Calu3 (cell line): ENCODE results near the gene FOXK1. TPM values are rescaled to one million over a fixed set of nuclear protein-coding genes. Genes with fewer than 3 reads are reported as not detected.

Experiments
- BruUV-seq: library from RNA; stranded (reverse); fragments of 400-500 nt; replicated peaks from 2 replicates; lab custom pipeline; 2021; lab: Mats Ljungman, UMichigan
- CTCF ChIA-PET: fragments of 300-600 bp; sonication (Branson Sonifier 250); formaldehyde crosslinking; loops from one replicate; lab custom pipeline; 2022; ENCODE audit warnings: antibody characterized with exemption; lab: Charles Lee
- DNase-seq: peaks from one replicate; pipeline ENCODE4 v3.0.0; 2022
- H3K27ac Mint-ChIP-seq: one replicate; pipeline ENCODE4 v1.8.0; 2022; ENCODE audit warnings: mixed read lengths; ENCODE audit not compliant: unreplicated experiment
- H3K27me3 Mint-ChIP-seq: one replicate; pipeline ENCODE4 v1.8.0; 2022; ENCODE audit warnings: mixed read lengths; ENCODE audit not compliant: unreplicated experiment
- H3K36me3 Mint-ChIP-seq: one replicate; pipeline ENCODE4 v1.8.0; 2022; ENCODE audit warnings: mild to moderate bottlenecking, moderate library complexity, mixed read lengths; ENCODE audit not compliant: insufficient read depth, unreplicated experiment
- H3K4me1 Mint-ChIP-seq: one replicate; pipeline ENCODE4 v1.8.0; 2022; ENCODE audit warnings: mild to moderate bottlenecking, low read depth, mixed read lengths; ENCODE audit not compliant: unreplicated experiment
- H3K4me3 Mint-ChIP-seq: one replicate; pipeline ENCODE4 v1.8.0; 2022; ENCODE audit warnings: mild to moderate bottlenecking, low read depth, moderate library complexity, mixed read lengths; ENCODE audit not compliant: unreplicated experiment
- H3K9me3 Mint-ChIP-seq: one replicate; pipeline ENCODE4 v1.8.0; 2022; ENCODE audit warnings: low read depth, mixed read lengths; ENCODE audit not compliant: unreplicated experiment
- intact Hi-C: fragments of 100-400 bp; cut with micrococcal nuclease; formaldehyde crosslinking; loops from one replicate; pipeline ENCODE4 v1.10.0; 2022; ENCODE audit not compliant: unreplicated experiment
- total RNA-seq: library from RNA; stranded (reverse); gene quantifications from 2 replicates; pipeline ENCODE4 v1.2.3, GENCODE V29; 2022
- TF ChIP-seq, protein P1 (sequence below): fragments of 200-600 bp; IDR thresholded peaks from one replicate; pipeline ENCODE4 v1.8.0; 2022; ENCODE audit warnings: antibody characterized with exemption; ENCODE audit not compliant: unreplicated experiment

FOXK1 gene
- total RNA-seq, 1 experiment from 2014 or later, result 65.9 TPM

DNA sequence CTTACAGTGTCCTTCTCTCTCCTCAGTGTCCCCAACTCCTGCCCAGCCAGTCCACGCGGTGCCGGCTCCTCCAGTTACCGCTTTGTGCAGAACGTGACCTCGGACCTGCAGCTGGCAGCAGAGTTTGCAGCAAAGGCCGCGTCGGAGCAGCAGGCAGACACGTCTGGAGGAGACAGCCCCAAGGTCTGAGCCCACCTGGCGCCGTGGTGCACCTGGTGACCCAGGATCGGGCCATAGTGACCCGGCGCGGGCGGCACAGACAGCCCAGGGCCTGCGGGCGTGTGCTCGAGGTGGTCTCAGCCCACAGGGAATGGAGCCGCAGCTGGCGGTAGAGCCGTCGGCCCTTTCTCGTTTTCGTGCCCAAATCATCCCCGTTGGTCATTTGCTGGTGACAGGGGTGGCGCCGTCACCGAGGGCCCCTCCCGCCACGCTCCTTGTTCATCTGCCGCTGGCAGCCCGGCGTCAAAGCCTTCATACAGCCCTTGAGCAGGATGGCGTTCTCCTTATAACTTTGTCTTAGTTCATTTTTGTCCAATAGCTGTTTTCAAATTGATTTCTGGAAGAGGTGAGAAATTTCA, 72.4 kb downstream of the FOXK1 start:
- DNase-seq, result no peak
- no TSS peak for BruUV-seq
- Mint-ChIP-seq H3K9me3 (no peaks in the 10 kb centered on the region), H3K36me3 (peaks cover 71% of the 10 kb centered on the region), H3K27ac (no peak overlapping the region), H3K27me3 (no peaks in the 10 kb centered on the region), H3K4me1 (no peaks in the 10 kb centered on the region), H3K4me3 (no peak overlapping the region)
- TF ChIP-seq, protein P1, sequence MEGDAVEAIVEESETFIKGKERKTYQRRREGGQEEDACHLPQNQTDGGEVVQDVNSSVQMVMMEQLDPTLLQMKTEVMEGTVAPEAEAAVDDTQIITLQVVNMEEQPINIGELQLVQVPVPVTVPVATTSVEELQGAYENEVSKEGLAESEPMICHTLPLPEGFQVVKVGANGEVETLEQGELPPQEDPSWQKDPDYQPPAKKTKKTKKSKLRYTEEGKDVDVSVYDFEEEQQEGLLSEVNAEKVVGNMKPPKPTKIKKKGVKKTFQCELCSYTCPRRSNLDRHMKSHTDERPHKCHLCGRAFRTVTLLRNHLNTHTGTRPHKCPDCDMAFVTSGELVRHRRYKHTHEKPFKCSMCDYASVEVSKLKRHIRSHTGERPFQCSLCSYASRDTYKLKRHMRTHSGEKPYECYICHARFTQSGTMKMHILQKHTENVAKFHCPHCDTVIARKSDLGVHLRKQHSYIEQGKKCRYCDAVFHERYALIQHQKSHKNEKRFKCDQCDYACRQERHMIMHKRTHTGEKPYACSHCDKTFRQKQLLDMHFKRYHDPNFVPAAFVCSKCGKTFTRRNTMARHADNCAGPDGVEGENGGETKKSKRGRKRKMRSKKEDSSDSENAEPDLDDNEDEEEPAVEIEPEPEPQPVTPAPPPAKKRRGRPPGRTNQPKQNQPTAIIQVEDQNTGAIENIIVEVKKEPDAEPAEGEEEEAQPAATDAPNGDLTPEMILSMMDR, result no peak
- CTCF ChIA-PET, result interaction anchor here (0.8 to 1.7 kb wide), 3 partner anchors 9 to 123 kb away, joined by 3 to 13 read pairs (median 3); no protein-coding TSS in a partner anchor
- intact Hi-C loops, result loop anchor here (10.0 kb wide), 1 partner anchor 140 kb away; no protein-coding TSS in a partner anchor

DNA sequence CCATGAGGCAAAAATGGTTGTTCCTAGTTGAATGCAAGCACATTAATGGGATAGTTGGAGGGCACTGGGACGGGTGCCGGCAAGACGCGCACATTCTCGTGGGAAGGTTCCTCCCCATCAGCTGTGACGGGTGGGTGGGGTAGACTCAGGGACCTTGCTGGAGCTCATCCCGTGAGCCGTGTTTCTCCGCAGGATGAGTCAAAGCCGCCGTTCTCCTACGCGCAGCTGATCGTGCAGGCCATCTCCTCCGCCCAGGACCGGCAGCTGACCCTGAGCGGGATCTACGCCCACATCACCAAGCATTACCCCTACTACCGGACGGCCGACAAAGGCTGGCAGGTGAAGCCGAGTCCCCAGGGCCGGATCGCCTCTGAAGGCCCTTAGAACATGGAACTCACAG, 73.0 kb downstream of the FOXK1 start:
- peaks cover 67% of the 10 kb centered on the region for H3K36me3 Mint-ChIP-seq

DNA sequence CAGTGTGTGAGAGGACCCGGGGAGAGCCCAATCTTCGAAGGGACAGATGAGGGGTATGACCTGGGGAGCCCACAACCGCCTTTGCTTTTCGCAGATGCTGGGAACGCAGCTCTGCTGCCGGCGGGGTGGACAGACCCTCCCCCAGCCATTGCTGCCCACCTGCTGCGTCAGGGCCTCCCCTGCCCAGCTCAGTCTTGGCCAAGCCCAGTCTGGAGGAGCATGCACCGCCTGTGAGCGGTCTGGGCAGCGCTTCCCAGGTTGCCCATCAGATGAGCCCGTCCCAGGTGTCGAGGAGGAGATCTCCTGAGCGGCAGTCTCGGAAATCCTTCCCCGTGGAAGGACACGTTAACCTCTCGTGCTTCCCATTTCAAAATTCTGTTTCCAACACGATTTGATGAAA, 76.0 kb downstream of the FOXK1 start:
- CTCF ChIA-PET, result interaction anchor here (0.7 to 1.2 kb wide), 3 partner anchors 27 to 126 kb away, joined by 3 to 7 read pairs (median 5); no protein-coding TSS in a partner anchor
- Mint-ChIP-seq H3K4me3 (no peak overlapping the region), H3K4me1 (no peaks in the 10 kb centered on the region), H3K27me3 (no peaks in the 10 kb centered on the region), H3K27ac (no peak overlapping the region), H3K36me3 (peaks cover 71% of the 10 kb centered on the region), H3K9me3 (no peaks in the 10 kb centered on the region)
- intact Hi-C loops, result loop anchor here (10.0 kb wide), 1 partner anchor 143 kb away; no protein-coding TSS in a partner anchor
- no peak for DNase-seq
- no TSS peak for BruUV-seq
- TF ChIP-seq, protein P1, result no peak

More for the DNA sequence above, 73.0 kb downstream of the FOXK1 start:
- Mint-ChIP-seq H3K4me1 (no peaks in the 10 kb centered on the region), H3K9me3 (no peaks in the 10 kb centered on the region), H3K4me3 (no peak overlapping the region), H3K27me3 (no peaks in the 10 kb centered on the region), H3K27ac (no peak overlapping the region)
- BruUV-seq, result no TSS peak
- TF ChIP-seq, protein P1, result no peak
- no peak for DNase-seq
- intact Hi-C loops, result loop anchor here (10.0 kb wide), 1 partner anchor 140 kb away; no protein-coding TSS in a partner anchor
- CTCF ChIA-PET, result interaction anchor here (0.8 to 1.7 kb wide), 4 partner anchors 9 to 123 kb away, joined by 3 to 13 read pairs (median 3); partner anchors contain the start of gene AP5Z1

DNA sequence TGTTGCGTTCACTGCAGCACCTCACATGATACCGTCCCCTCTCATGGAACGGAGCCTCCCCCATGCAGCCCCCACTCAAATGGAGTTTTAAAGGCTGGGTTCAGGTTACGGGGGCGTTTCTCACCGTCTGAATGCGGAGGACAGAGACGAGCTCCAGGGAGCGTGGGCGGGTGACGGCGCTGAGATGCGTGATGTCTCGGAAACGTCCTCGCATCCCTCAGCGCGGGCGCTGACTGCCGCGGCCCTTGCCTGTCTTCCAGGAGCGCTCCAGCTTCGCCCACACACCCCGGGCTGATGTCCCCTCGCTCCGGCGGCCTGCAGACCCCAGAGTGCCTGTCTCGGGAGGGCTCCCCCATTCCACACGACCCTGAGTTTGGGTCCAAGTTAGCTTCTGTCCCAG, 76.7 kb downstream of the FOXK1 start:
- Mint-ChIP-seq H3K9me3 (no peaks in the 10 kb centered on the region), H3K4me3 (no peak overlapping the region), H3K27ac (no peak overlapping the region), H3K36me3 (peaks cover 71% of the 10 kb centered on the region), H3K27me3 (no peaks in the 10 kb centered on the region), H3K4me1 (no peaks in the 10 kb centered on the region)
- TF ChIP-seq, protein P1, result no peak
- intact Hi-C loops, result loop anchor here (10.0 kb wide), 1 partner anchor 144 kb away; no protein-coding TSS in a partner anchor
- CTCF ChIA-PET, result interaction anchor here (0.7 kb wide), 1 partner anchor 117 kb away, joined by 3 read pairs; no protein-coding TSS in a partner anchor
- DNase-seq, result no peak
- BruUV-seq, result no TSS peak
